Uterus (tissue), 2 donors: ENCODE results near the gene LRP4.

Experiments used
- CTCF ChIP-seq, 4 experiments: fragments of 200-600 bp in 2 of 4; fragments of 450-650 bp in 2 of 4; sonication (generic) in 2 of 4; IDR thresholded peaks; one replicate each; pipeline ENCODE4 v1.5.1; 2016 to 2019; ENCODE audit warnings: antibody characterized with exemption in 4 of 4, mild to moderate bottlenecking in 2 of 4, moderate library complexity in 1 of 4
- POLR2A ChIP-seq, 2 donors: fragments of 450-650 bp; IDR thresholded peaks; one replicate each; pipeline ENCODE4 v1.6.1; 2016; ENCODE audit warnings: antibody characterized with exemption in 2 of 2, mild to moderate bottlenecking in 1 of 2, moderate library complexity in 1 of 2

- TF ChIP-seq CTCF (IDR thresholded peaks at IDR 0.05) (no peak), POLR2A (IDR thresholded peaks at IDR 0.05) (no peak)
Measured at GRCh38 chr11:46857666-46858065, 60.7 kb downstream of the LRP4 start.
